ENCODE measurements around the gene C1QTNF9B.

C1QTNF9B gene

GRCh38 chr13:23856008-23856750, 41.1 kb downstream of the C1QTNF9B start:
- peak; percentile 22 to 83 for DNase-seq

GRCh38 chr13:23855360-23855759, 41.9 kb downstream of the C1QTNF9B start:
- DNase-seq = no peak

DNA sequence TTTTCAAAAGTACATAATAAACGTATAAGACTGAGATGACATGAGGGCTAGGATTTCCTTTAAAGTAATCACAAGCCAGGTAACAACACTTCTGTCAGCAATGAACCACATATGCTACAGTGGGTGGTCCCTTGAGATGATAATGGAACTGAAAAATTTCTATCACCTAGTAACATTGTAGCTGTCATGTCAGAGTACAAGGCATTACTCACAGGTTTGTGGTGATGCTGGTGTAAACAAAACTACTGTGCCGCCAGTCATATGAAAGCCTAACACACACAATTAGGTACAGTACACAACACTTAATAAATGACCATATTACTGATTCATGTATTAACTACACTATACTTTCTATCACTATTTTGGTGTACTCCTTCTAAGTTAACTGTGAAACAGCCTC, 45.0 kb downstream of the C1QTNF9B start:
- DNase-seq = no peak

GRCh38 chr13:23851106-23851505, 46.2 kb downstream of the C1QTNF9B start:
- no peak for DNase-seq

GRCh38 chr13:23850134-23850533, 47.2 kb downstream of the C1QTNF9B start:
- DNase-seq = no peak

DNA sequence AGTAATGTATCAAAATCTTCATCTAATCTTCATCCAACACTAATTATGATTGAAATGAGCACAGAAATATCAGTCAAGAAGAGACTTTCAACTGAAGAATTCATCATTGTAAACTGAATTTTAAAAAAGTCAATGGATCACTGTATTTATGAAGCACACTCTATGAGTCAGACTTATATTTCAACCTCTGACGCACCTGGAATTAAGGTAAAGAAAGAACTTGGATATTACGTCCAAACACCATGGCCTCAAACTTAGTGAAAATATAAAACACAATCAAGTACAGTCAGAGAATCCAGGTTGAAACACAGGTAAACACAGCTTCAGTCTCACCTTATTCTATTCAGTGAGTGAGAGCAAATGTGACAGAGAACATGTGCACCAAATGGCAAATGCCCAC, 47.6 kb downstream of the C1QTNF9B start:
- no peak for DNase-seq

GRCh38 chr13:23848646-23849141, 48.6 kb downstream of the C1QTNF9B start:
- no peak for DNase-seq

GRCh38 chr13:23848019-23848418, 49.3 kb downstream of the C1QTNF9B start:
- no peak for DNase-seq

GRCh38 chr13:23847497-23847896, 49.8 kb downstream of the C1QTNF9B start:
- no peak for DNase-seq

- no peak for DNase-seq
Observed at GRCh38 chr13:23845105-23845725, 52.1 kb downstream of the C1QTNF9B start.

GRCh38 chr13:23844132-23844531, 53.2 kb downstream of the C1QTNF9B start:
- DNase-seq = no peak

DNA sequence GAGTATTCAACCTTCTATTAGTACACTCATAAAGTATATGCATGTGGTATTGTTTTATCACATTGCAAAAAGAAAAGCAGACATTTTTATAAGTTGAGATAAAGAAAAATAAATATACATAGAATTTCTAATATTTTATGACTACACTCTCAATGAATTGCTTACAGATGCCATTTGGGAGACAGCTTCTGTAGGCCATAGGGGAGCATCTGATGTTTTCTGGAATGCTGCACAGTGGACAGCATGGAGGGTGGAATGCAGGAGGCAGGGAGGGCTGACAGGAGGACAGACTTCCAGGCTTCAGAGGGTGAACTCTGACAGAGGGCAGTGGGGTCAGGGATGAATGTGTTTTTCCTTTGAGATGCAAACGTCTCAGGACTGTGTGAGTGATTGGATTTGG, 53.9 kb downstream of the C1QTNF9B start:
- DNase-seq = no peak

GRCh38 chr13:23842406-23842805, 54.9 kb downstream of the C1QTNF9B start:
- DNase-seq = no peak

All from NCI-H524 (cell line).